H4 (cell line): Measurements from ENCODE around the gene NPY4R. TPM values are rescaled to one million over a fixed set of nuclear protein-coding genes. Genes with fewer than 3 reads are reported as not detected.
"Not testable (repeated sequence)": the region's sequence is repeated elsewhere in the genome, so short reads cannot be mapped to it uniquely, and the experiment has no call there.

Experiments used
- DNase-seq: peaks from one replicate; pipeline ENCODE4 v3.0.0-alpha.2; 2015; ENCODE audit warnings: low spot score
- total RNA-seq: library from RNA; depleted of rRNA; stranded (reverse); fragments of >200 nt; shearing (Covaris generic); gene quantifications from 2 replicates; pipeline ENCODE4 v1.2.3, GENCODE V29; 2014; rRNA removed

Gene NPY4R
- total RNA-seq, 1 experiment from 2014 or later, result not detected

GRCh38 chr10:46455992-46456391 is 9.8 kb downstream of the NPY4R start:
- DNase-seq, result not testable (repeated sequence)

- DNase-seq, result not testable (repeated sequence)
Measured at GRCh38 chr10:46451365-46451764, 14.4 kb downstream of the NPY4R start.

GRCh38 chr10:46450829-46451228 is 14.9 kb downstream of the NPY4R start:
- DNase-seq, result not testable (repeated sequence)

- not testable (repeated sequence) for DNase-seq
Measured at GRCh38 chr10:46447439-46447838, 18.3 kb downstream of the NPY4R start.

- not testable (repeated sequence) for DNase-seq
Measured at GRCh38 chr10:46445389-46446122, 20.2 kb downstream of the NPY4R start.

- DNase-seq, result not testable (repeated sequence)
Measured at GRCh38 chr10:46443422-46443821, 22.3 kb downstream of the NPY4R start.

- not testable (repeated sequence) for DNase-seq
Measured at GRCh38 chr10:46442706-46443275, 23.0 kb downstream of the NPY4R start.

GRCh38 chr10:46441837-46442278 is 23.9 kb downstream of the NPY4R start:
- DNase-seq, result not testable (repeated sequence)

GRCh38 chr10:46440942-46441341 is 24.8 kb downstream of the NPY4R start:
- DNase-seq, result not testable (repeated sequence)

- not testable (repeated sequence) for DNase-seq
Measured at GRCh38 chr10:46423550-46423949, 42.2 kb downstream of the NPY4R start.

GRCh38 chr10:46419570-46420379 is 46.0 kb downstream of the NPY4R start:
- DNase-seq, result not testable (repeated sequence)

GRCh38 chr10:46418283-46418682 is 47.5 kb downstream of the NPY4R start:
- not testable (repeated sequence) for DNase-seq

GRCh38 chr10:46415291-46415690 is 50.5 kb downstream of the NPY4R start:
- not testable (repeated sequence) for DNase-seq

GRCh38 chr10:46412665-46413064 is 53.1 kb downstream of the NPY4R start:
- DNase-seq, result not testable (repeated sequence)

GRCh38 chr10:46411123-46411522 is 54.6 kb downstream of the NPY4R start:
- DNase-seq, result not testable (repeated sequence)

Other genes starting within 250 kb of the NPY4R start
- not detected in 2 replicates for gene ANTXRL, start 179.0 kb downstream of the NPY4R start, total RNA-seq
- gene ANXA8L1, start 90.2 kb downstream of the NPY4R start, total RNA-seq, result not detected in 2 replicates
- not detected in 2 replicates for gene GPRIN2, start 90.7 kb upstream of the NPY4R start, total RNA-seq
- 0.17 and 3.0 TPM in 2 replicates for gene SYT15, start 113.2 kb upstream of the NPY4R start, total RNA-seq